Muscle layer of duodenum (tissue), 2 donors: ENCODE data around the gene TOM1L2.
"Not testable (repeated sequence)": the region's sequence is repeated elsewhere in the genome, so short reads cannot be mapped to it uniquely, and the experiment has no call there.

Experiments used
- H3K27ac ChIP-seq: one replicate; pipeline ENCODE4 v1.7.0; 2013; ENCODE audit warnings: mild to moderate bottlenecking, low read length
- H3K27me3 ChIP-seq: one replicate; pipeline ENCODE4 v1.7.0; 2013; ENCODE audit warnings: low read depth, mild to moderate bottlenecking, control low read depth, low read length
- H3K36me3 ChIP-seq, 2 donors: one replicate each; pipeline ENCODE4 v1.7.0; 2013; ENCODE audit warnings: low read length in 2 of 2, control low read depth in 1 of 2, mild to moderate bottlenecking in 1 of 2; ENCODE audit not compliant: insufficient read depth in 2 of 2, control insufficient read depth in 1 of 2
- H3K4me1 ChIP-seq, 2 donors: one replicate each; pipeline ENCODE4 v1.7.0; 2013; ENCODE audit warnings: low read length in 2 of 2, mild to moderate bottlenecking in 2 of 2, control low read depth in 1 of 2, moderate library complexity in 1 of 2; ENCODE audit not compliant: insufficient read depth in 2 of 2, control insufficient read depth in 1 of 2
- H3K4me3 ChIP-seq, 2 donors: one replicate each; pipeline ENCODE4 v1.7.0; 2013; ENCODE audit warnings: low read length in 2 of 2, low read depth in 1 of 2, mild to moderate bottlenecking in 1 of 2
- H3K9me3 ChIP-seq, 2 donors: one replicate each; pipeline ENCODE4 v1.7.0; 2013; ENCODE audit warnings: low read length in 2 of 2, control low read depth in 1 of 2, mild to moderate bottlenecking in 1 of 2; ENCODE audit not compliant: control insufficient read depth in 1 of 2
- donor health status: healthy.

The TOM1L2 gene

DNA sequence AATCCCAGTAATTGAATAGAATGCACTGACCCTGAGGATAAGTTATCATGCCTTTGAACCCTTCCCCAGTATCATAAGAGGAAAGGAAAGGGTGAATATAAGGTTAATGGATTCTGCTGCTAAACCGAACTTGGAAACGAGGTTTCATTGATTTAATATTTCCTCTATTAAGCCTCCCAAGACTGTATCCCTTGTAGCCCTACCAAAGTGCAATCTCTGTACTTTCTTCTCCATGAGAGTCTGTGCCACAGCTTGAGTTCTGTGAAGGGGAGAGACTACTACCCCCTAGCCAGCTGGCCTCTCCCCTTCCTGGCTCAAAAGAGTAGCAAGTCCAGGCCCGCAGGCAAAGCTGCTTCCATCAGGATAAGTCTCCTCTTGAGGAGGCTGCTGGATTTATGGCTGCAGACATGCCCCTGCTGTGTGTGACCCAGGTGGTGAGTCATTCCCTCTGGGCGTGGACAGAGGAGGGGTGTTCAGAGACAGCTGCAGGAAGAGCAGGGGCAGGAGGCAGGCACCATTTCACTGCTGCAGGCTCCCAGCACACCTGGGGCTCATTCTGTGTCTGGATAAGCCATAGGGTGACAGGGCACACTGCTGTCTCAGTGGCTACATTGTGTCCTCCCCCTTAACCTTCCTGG, 58.4 kb downstream of the TOM1L2 start:
- Histone ChIP-seq H3K9me3 (no peaks in the 10 kb centered on the region), H3K27me3 (no peaks in the 10 kb centered on the region), H3K4me3 (no peak overlapping the region), H3K27ac (no peak overlapping the region), H3K36me3 (no peaks in the 10 kb centered on the region), H3K4me1 (peaks cover 14 to 21% of the 10 kb centered on the region in 2 donors)

DNA sequence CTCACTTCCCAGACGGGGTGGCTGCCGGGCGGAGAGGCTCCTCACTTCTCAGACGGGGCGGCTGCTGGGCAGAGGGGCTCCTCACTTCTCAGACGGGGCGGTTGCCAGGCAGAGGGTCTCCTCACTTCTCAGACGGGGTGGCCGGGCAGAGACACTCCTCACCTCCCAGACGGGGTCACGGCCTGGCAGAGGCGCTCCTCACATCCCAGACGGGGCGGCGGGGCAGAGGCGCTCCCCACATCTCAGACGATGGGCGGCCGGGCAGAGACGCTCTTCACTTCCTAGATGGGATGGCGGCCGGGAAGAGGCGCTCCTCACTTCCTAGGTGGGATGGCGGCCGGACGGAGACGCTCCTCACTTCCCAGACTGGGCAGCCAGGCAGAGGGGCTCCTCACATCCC, 59.9 kb downstream of the TOM1L2 start:
- H3K4me3 ChIP-seq, H3K27me3 ChIP-seq, H3K27ac ChIP-seq, H3K9me3 ChIP-seq, H3K36me3 ChIP-seq: not testable (repeated sequence)
- peaks cover 14 to 18% of the 10 kb centered on the region in 2 donors for H3K4me1 ChIP-seq

DNA sequence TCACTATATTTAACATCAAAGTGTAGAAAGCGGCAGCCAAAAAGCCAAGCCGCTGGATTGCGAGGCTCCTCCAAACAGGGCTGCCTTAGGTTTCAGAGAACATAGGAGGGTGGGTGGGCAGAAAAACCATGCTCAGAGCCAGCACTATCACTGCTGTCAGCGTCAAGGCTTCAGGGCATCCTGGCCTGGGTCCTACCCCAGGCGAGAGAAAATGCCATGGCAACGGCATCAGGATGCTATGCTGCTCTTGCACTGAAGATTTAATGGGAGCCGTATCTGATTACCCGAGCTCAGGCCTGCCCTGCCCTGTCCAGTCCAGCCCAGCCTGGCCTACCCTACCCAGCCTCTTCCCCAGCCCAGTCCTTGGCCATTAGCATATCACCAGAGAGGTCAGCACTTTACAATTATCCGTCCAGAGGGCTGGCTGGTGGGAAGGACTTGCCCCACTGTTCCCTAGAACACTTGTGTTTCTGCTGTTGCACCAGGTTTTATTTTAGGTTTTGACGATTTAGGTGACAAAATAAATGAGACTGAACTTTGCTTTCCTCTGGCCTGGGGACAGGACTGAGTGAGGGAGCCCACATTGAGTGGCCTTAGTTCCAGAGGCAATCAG, 61.1 kb downstream of the TOM1L2 start:
- Histone ChIP-seq H3K36me3 (no peaks in the 10 kb centered on the region), H3K27me3 (no peaks in the 10 kb centered on the region), H3K9me3 (no peaks in the 10 kb centered on the region), H3K4me3 (no peak overlapping the region), H3K27ac (no peak overlapping the region), H3K4me1 (peaks cover 14 to 29% of the 10 kb centered on the region in 2 donors)

DNA sequence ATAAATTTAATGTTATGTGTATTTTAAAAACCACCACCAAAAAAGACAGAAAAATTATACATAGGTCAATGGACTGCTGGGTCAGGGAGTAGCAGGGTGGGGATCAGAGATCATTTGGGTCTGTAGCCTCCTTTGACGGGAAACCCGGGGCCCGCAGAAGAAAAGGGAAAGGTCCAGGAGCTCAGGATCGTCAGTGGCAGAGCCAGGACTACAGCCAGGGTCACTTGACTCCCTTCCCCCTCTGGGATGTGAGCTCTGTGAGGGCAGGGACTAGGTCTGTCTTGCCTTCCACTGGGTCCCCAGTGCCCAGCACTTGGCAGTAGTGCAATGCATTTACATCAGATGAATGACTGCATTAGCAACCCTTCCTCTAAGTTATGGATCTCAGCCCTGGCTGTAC, 62.1 kb downstream of the TOM1L2 start:
- no peaks in the 10 kb centered on the region for H3K36me3 ChIP-seq
- H3K9me3 ChIP-seq = no peaks in the 10 kb centered on the region
- peaks cover 14 to 29% of the 10 kb centered on the region in 2 donors for H3K4me1 ChIP-seq

DNA sequence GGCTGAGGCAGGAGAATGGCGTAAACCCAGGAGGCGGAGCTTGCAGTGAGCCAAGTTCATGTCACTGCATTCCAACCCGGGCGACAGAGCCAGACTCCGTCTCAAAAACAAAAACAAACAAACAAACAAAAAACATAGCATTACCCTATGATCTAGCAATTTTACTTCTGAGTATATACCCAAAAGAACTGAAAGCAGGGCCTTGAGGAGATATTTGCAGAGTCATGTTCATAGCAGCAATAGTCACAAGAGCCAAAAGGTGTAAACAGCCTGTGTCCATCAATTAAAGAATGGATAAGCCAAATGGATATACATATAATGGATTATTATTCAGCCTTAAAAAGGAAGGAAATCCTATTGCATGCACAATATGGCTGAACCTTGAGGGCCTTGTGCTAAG, 63.1 kb downstream of the TOM1L2 start:
- Histone ChIP-seq H3K27me3 (no peaks in the 10 kb centered on the region), H3K27ac (no peak overlapping the region), H3K9me3 (no peaks in the 10 kb centered on the region), H3K4me3 (no peak overlapping the region), H3K36me3 (peaks cover 0 to 7% of the 10 kb centered on the region in 2 donors), H3K4me1 (peaks cover 8 to 22% of the 10 kb centered on the region in 2 donors)

More for the DNA sequence above, 62.1 kb downstream of the TOM1L2 start:
- Histone ChIP-seq H3K27me3 (no peaks in the 10 kb centered on the region), H3K27ac (no peak overlapping the region), H3K4me3 (no peak overlapping the region)

DNA sequence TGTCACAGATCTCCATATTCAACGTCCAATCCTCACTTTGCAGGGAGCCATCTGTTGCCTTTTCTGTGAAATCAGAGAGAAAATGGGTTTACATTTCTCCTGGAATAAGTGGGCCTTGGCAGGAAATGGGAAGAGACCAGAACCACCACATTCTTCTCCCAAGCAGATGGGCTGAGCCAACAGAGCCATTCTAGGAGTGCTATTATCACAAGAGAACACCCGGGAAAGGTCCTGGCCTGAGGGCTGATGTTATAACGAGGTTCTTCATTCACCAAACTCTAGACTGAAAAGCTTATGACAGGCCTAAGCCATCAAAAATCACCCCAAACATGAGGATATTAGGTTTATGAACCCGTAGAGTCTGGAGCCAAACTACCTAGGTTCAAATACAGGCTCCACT, 64.7 kb downstream of the TOM1L2 start:
- H3K4me3 ChIP-seq = no peak overlapping the region
- H3K27ac ChIP-seq = no peak overlapping the region
- no peaks in the 10 kb centered on the region for H3K27me3 ChIP-seq
- peaks cover 0 to 7% of the 10 kb centered on the region in 2 donors for H3K36me3 ChIP-seq
- no peaks in the 10 kb centered on the region for H3K9me3 ChIP-seq
- peaks cover 0 to 14% of the 10 kb centered on the region in 2 donors for H3K4me1 ChIP-seq

DNA sequence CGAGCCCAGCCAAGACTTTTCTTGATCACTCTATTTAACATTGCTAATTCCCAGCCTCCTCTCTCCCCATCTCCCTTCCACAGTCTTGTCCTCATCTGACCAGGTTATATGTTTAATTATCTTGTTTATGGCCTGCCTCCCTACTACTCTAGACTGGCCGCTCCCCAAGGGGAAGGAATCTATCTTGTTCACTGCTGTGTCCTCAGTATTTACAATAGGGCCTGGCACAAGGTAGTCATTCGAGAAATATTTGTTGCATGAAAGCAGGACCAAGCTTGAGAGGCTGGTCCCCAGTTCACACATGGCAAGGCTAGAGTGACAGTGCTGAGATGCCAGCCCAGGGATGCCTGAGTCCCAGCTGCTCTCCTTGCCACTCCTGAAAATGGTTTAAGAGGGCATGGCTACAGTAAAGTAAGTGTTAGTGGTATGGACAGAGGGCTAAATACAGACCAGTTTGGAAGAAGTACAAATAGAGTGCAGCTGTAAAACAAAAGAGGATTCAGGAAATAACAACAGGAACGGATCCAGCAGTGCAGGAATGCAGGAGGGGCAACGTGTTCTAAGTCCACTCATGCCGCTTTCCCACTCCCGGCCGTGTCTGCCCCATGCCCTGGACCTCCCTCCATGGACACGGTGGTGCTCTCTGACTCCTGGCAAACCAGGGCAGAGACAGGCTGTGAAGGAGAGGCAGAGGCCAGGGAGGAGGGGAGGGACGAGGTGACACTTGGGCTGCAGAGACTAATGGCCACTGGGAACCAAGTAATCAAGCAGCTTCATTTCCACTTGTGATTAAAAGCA, 65.6 kb downstream of the TOM1L2 start:
- Histone ChIP-seq H3K36me3 (peaks cover 0 to 7% of the 10 kb centered on the region in 2 donors), H3K27ac (no peak overlapping the region), H3K4me1 (peaks cover 0 to 14% of the 10 kb centered on the region in 2 donors), H3K4me3 (no peak overlapping the region), H3K27me3 (no peaks in the 10 kb centered on the region), H3K9me3 (no peaks in the 10 kb centered on the region)

DNA sequence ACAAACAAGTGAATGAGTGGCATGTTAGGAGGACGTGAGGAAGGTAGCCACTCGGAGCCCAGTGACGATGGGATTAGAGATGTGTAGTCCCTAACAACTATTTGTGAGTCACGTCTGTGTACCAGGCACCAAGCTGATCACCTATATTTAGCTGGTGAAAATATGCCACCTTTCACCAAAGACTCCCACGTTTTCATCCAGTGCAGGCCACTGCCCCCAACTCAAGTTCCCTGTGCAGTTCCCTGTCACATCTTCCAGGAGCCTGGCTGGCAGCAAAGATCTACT, 67.2 kb downstream of the TOM1L2 start:
- Histone ChIP-seq H3K27me3 (no peaks in the 10 kb centered on the region), H3K9me3 (no peaks in the 10 kb centered on the region), H3K4me3 (no peak overlapping the region), H3K36me3 (peaks cover 0 to 7% of the 10 kb centered on the region in 2 donors), H3K27ac (no peak overlapping the region), H3K4me1 (peaks cover 4 to 26% of the 10 kb centered on the region in 2 donors)

DNA sequence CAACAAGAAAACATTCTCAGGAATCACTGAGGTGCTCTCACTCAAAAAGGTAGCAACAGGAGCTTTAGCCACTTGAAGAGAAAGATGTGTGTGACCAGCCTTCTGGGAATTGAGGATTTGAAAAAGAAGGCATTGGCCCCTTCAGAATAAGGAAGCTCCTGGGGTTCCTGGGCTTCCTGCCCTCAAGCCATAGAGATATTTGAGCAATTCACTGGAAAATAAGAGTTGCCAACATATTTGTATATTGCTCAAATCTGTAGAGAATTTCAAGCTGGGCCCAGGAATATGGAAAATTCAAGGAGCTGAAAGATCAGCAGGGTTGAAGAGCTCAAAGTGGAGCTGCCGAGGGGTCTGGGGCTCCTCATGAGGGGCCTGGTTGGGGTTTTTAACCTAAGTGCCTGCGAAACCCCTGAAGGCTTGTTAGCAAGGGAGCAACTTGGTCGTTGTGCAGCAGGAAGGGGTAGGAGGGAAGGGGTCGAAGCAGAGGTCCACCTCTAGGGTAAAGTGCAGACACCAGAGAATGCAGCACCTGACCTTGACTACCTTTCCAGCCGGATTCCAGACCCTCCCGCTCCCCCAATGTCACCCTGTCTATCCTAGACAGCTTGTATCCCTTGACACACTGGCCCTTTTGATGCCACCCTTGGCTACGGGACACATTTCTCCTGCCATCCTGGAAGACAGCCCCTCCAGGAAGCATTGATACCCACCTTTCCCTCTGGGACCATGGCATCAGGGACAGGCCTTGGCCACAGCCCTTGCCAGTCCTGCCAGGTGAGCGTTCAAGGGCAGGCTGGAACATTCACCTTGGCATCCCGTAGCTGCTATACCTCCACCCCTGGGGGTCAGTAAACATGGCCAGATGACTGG, 67.8 kb downstream of the TOM1L2 start:
- Histone ChIP-seq H3K4me3 (no peak overlapping the region), H3K4me1 (peaks cover 4 to 26% of the 10 kb centered on the region in 2 donors), H3K9me3 (no peaks in the 10 kb centered on the region), H3K27ac (no peak overlapping the region), H3K36me3 (peaks cover 0 to 7% of the 10 kb centered on the region in 2 donors), H3K27me3 (no peaks in the 10 kb centered on the region)

DNA sequence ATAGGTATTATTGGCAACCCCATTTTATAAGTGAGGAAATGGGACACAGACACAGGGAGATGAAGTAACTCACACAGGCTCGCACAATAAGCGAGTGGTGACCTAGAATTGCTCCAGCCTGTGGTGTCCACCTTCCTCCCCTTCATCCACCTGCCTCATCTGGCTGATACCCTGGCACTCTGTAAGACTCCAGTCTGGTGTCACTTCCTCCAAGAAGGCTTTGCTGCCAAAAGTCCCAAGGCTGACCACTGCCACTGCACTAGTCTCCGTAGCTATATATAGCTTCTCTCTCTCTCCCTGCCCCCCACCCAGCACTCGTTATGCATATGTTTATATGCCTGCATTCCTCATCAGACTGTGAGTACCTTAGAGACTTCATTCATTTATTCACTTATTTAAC, 69.3 kb downstream of the TOM1L2 start:
- no peaks in the 10 kb centered on the region for H3K9me3 ChIP-seq
- peaks cover 4 to 26% of the 10 kb centered on the region in 2 donors for H3K4me1 ChIP-seq
- H3K36me3 ChIP-seq = peaks cover 0 to 14% of the 10 kb centered on the region in 2 donors
- no peak overlapping the region for H3K4me3 ChIP-seq
- no peaks in the 10 kb centered on the region for H3K27me3 ChIP-seq
- H3K27ac ChIP-seq = no peak overlapping the region

DNA sequence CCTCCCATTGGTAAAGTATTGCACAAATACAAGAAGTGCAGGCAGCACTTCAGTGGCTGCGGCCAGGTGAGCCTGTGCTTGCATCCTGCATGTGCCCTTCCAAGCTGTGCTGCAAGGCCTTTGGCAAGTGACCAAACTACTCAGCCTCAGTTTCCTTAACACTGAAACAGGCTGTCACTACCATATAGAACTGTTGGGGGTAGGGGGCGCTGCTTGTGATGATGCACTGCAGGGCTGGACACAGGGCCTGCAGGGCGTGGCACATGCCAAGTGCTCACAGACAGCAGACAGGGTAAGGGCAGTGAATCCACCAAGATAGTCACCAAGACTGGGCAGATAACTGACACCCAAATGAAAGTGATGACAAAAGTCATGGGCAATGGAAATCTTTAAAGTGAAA, 69.8 kb downstream of the TOM1L2 start:
- no peak overlapping the region for H3K27ac ChIP-seq
- H3K9me3 ChIP-seq = no peaks in the 10 kb centered on the region
- peaks cover 0 to 17% of the 10 kb centered on the region in 2 donors for H3K36me3 ChIP-seq
- no peaks in the 10 kb centered on the region for H3K27me3 ChIP-seq
- no peak overlapping the region for H3K4me3 ChIP-seq
- H3K4me1 ChIP-seq = peaks cover 4 to 26% of the 10 kb centered on the region in 2 donors
